Activated CD4-positive, alpha-beta T cell treated with anti-CD3 and anti-CD28 coated beads for 36 hours (primary cell): ENCODE results near the gene ADAMTS14. TPM values are rescaled to one million over a fixed set of nuclear protein-coding genes. Genes with fewer than 3 reads are reported as not detected.

Source experiments
- ATAC-seq: fragments of 200-7000 bp; cut with Tn5 transposase; one replicate; pipeline ENCODE4 v1.10.0; 2021; ENCODE audit warnings: mild to moderate bottlenecking, moderate library complexity
- CTCF ChIA-PET: fragments of 350-600 bp; sonication (Branson Sonifier 250); formaldehyde crosslinking; loops from one replicate; lab custom pipeline; 2021; ENCODE audit warnings: antibody characterized with exemption; lab: Charles Lee
- POLR2A ChIA-PET: fragments of 350-600 bp; sonication (Branson Sonifier 250); formaldehyde crosslinking; loops from one replicate; lab custom pipeline; 2021; ENCODE audit warnings: antibody characterized with exemption, inconsistent platforms; lab: Charles Lee
- DNase-seq: peaks from one replicate; pipeline ENCODE4 v3.0.0-alpha.2; 2020
- H3K27ac Mint-ChIP-seq: one replicate; pipeline ENCODE4 v1.8.0; 2021; ENCODE audit warnings: mixed read lengths
- H3K27me3 Mint-ChIP-seq: one replicate; pipeline ENCODE4 v1.8.0; 2021; ENCODE audit warnings: mixed read lengths
- H3K36me3 Mint-ChIP-seq: one replicate; pipeline ENCODE4 v1.8.0; 2021; ENCODE audit warnings: low read depth, mixed read lengths
- H3K4me1 Mint-ChIP-seq: one replicate; pipeline ENCODE4 v1.8.0; 2021; ENCODE audit warnings: mixed read lengths
- H3K4me3 Mint-ChIP-seq: one replicate; pipeline ENCODE4 v1.8.0; 2021; ENCODE audit warnings: mild to moderate bottlenecking, moderate library complexity, mixed read lengths
- H3K9me3 Mint-ChIP-seq: one replicate; pipeline ENCODE4 v1.8.0; 2021; ENCODE audit warnings: low read depth, mixed read lengths
- intact Hi-C, 2 experiments: fragments of 100-400 bp; cut with DNase I in 1 of 2; cut with micrococcal nuclease in 1 of 2; formaldehyde crosslinking; loops; one replicate each; pipeline versions ENCODE4 v1.14.2 to v1.15.1; 2022 to 2024; cut with DNase I, micrococcal nuclease
- total RNA-seq, 2 experiments: library from RNA; stranded (reverse); gene quantifications; one replicate each; pipeline ENCODE4 v1.2.3, GENCODE V29; 2021

Gene ADAMTS14
- total RNA-seq, 2 experiments from 2014 or later, result not detected

- Mint-ChIP-seq H3K36me3 (no peaks in the 10 kb centered on the region), H3K4me1 (peaks cover 6% of the 10 kb centered on the region), H3K27ac (no peak overlapping the region), H3K9me3 (no peaks in the 10 kb centered on the region), H3K4me3 (no peak overlapping the region), H3K27me3 (no peaks in the 10 kb centered on the region)
- DNase-seq, result no peak
- intact Hi-C loops, result no loop called here
- no peak for ATAC-seq
- POLR2A ChIA-PET, result no interaction called here
- CTCF ChIA-PET, result interaction anchor here (0.5 kb wide), 1 partner anchor 66 kb away, joined by 3 read pairs; no protein-coding TSS in a partner anchor
Observed at GRCh38 chr10:70684839-70685454, 12.6 kb downstream of the ADAMTS14 start.

- Mint-ChIP-seq H3K36me3 (no peaks in the 10 kb centered on the region), H3K4me3 (no peak overlapping the region), H3K4me1 (peaks cover 6% of the 10 kb centered on the region), H3K9me3 (no peaks in the 10 kb centered on the region), H3K27ac (no peak overlapping the region), H3K27me3 (no peaks in the 10 kb centered on the region)
- ChIA-PET CTCF (interaction anchor here (0.5 kb wide), 1 partner anchor 65 kb away, joined by 3 read pairs; no protein-coding TSS in a partner anchor), POLR2A (no interaction called here)
- DNase-seq (no peak), ATAC-seq (no peak)
- intact Hi-C loops, result no loop called here
Observed at GRCh38 chr10:70685455-70685911, 13.2 kb downstream of the ADAMTS14 start.

GRCh38 chr10:70688828-70689227, 16.5 kb downstream of the ADAMTS14 start:
- CTCF ChIA-PET, result no interaction called here
- H3K27me3 Mint-ChIP-seq, result no peaks in the 10 kb centered on the region
- no peaks in the 10 kb centered on the region for H3K9me3 Mint-ChIP-seq
- POLR2A ChIA-PET, result interaction anchor here (0.5 kb wide), 1 partner anchor 19 kb away, joined by 3 read pairs; no protein-coding TSS in a partner anchor
- H3K4me1 Mint-ChIP-seq, result no peaks in the 10 kb centered on the region
- no peak for DNase-seq
- no peak for ATAC-seq
- intact Hi-C loops, result no loop called here
- H3K4me3 Mint-ChIP-seq, result no peak overlapping the region
- H3K36me3 Mint-ChIP-seq, result no peaks in the 10 kb centered on the region
- H3K27ac Mint-ChIP-seq, result no peak overlapping the region

- H3K9me3 Mint-ChIP-seq, result no peaks in the 10 kb centered on the region
- no peak overlapping the region for H3K4me3 Mint-ChIP-seq
- ATAC-seq (no peak), DNase-seq (no peak)
- no peaks in the 10 kb centered on the region for H3K36me3 Mint-ChIP-seq
- intact Hi-C loops, result no loop called here
- no peak overlapping the region for H3K27ac Mint-ChIP-seq
- ChIA-PET POLR2A (no interaction called here), CTCF (no interaction called here)
- H3K4me1 Mint-ChIP-seq, result no peaks in the 10 kb centered on the region
- H3K27me3 Mint-ChIP-seq, result no peaks in the 10 kb centered on the region
Observed at GRCh38 chr10:70689661-70690060, 17.4 kb downstream of the ADAMTS14 start.

GRCh38 chr10:70690589-70690988, 18.3 kb downstream of the ADAMTS14 start:
- H3K4me1 Mint-ChIP-seq, result no peaks in the 10 kb centered on the region
- no peak overlapping the region for H3K4me3 Mint-ChIP-seq
- no peak overlapping the region for H3K27ac Mint-ChIP-seq
- no peaks in the 10 kb centered on the region for H3K27me3 Mint-ChIP-seq
- POLR2A ChIA-PET, result no interaction called here
- ATAC-seq, result no peak
- intact Hi-C loops, result no loop called here
- H3K36me3 Mint-ChIP-seq, result no peaks in the 10 kb centered on the region
- DNase-seq, result no peak
- H3K9me3 Mint-ChIP-seq, result no peaks in the 10 kb centered on the region
- CTCF ChIA-PET, result interaction anchor here (0.5 kb wide), 1 partner anchor 14 kb away, joined by 3 read pairs; no protein-coding TSS in a partner anchor

DNA sequence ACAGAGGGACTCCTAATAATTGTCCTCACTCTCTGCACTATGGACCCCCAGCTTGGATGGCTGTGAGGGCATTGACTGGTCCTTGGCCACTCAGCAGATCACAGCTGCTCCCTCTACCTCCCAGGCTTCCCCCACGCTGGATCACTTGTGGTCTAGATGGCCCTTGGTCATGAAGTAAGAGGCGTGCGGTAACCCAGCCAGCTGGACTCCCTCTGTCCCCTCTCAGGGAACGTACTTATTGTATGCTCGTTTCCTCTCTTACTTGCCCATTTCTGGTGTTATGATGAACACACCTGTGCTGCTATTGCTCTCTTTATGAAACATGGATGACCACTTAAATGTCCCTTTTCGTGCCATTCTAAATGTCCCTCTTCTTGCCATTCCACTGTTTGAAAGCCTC, 19.3 kb downstream of the ADAMTS14 start:
- H3K9me3 Mint-ChIP-seq, result no peaks in the 10 kb centered on the region
- no peaks in the 10 kb centered on the region for H3K27me3 Mint-ChIP-seq
- ChIA-PET POLR2A (interaction anchor here (0.5 kb wide), 1 partner anchor 52 kb away, joined by 5 read pairs; no protein-coding TSS in a partner anchor), CTCF (interaction anchor here (1.5 kb wide), 1 partner anchor 11 kb away, joined by 5 read pairs; no protein-coding TSS in a partner anchor)
- H3K4me1 Mint-ChIP-seq, result no peaks in the 10 kb centered on the region
- DNase-seq (no peak), ATAC-seq (no peak)
- no peak overlapping the region for H3K4me3 Mint-ChIP-seq
- no peaks in the 10 kb centered on the region for H3K36me3 Mint-ChIP-seq
- no peak overlapping the region for H3K27ac Mint-ChIP-seq
- intact Hi-C loops, result no loop called here

DNA sequence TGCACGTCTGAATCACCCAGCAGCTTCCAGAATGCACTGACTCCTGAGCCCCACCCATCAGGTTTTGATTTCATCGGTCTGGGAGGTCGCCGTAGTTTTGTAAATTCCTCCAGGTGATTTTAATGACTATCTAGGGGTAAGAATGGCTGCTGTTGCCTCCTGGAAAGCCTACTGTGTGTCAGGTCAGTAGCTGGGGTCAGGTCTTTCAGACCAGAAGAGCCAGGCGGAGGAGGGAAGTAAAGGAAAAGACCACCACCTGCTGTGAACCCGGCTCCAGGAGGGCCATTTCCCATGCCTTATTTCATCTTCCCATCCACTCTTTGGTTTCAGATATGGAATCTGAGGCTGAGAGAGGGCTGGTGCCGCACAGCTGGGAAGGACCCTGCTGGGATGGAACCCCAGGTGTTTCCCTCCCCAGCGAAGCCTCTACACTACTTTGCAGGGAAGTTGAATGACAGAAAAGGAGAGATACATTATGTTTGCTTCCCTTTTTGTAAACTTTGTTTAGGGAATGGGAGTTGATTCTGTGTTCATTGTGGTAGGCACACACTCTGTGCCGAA, 19.8 kb downstream of the ADAMTS14 start:
- Mint-ChIP-seq H3K27ac (no peak overlapping the region), H3K9me3 (no peaks in the 10 kb centered on the region), H3K4me3 (no peak overlapping the region), H3K36me3 (no peaks in the 10 kb centered on the region), H3K4me1 (no peaks in the 10 kb centered on the region), H3K27me3 (no peaks in the 10 kb centered on the region)
- ATAC-seq (no peak), DNase-seq (no peak)
- ChIA-PET POLR2A (interaction anchor here (0.5 kb wide), 1 partner anchor 53 kb away, joined by 5 read pairs; no protein-coding TSS in a partner anchor), CTCF (interaction anchor here (1.5 kb wide), 1 partner anchor 11 kb away, joined by 5 read pairs; no protein-coding TSS in a partner anchor)
- intact Hi-C loops, result no loop called here

- Mint-ChIP-seq H3K4me1 (no peaks in the 10 kb centered on the region), H3K27ac (no peak overlapping the region), H3K36me3 (no peaks in the 10 kb centered on the region), H3K4me3 (no peak overlapping the region), H3K9me3 (no peaks in the 10 kb centered on the region), H3K27me3 (no peaks in the 10 kb centered on the region)
- CTCF ChIA-PET, result interaction anchor here (0.6 to 0.7 kb wide), 2 partner anchors 10 to 561 kb away, joined by 3 read pairs; no protein-coding TSS in a partner anchor
- intact Hi-C loops, result no loop called here
- POLR2A ChIA-PET, result no interaction called here
- ATAC-seq, result no peak
- DNase-seq, result no peak
Observed at GRCh38 chr10:70693619-70694335, 21.5 kb downstream of the ADAMTS14 start.

- Mint-ChIP-seq H3K4me3 (no peak overlapping the region), H3K27me3 (no peaks in the 10 kb centered on the region), H3K36me3 (no peaks in the 10 kb centered on the region), H3K9me3 (no peaks in the 10 kb centered on the region), H3K27ac (no peak overlapping the region), H3K4me1 (no peaks in the 10 kb centered on the region)
- intact Hi-C loops, result no loop called here
- ATAC-seq (no peak), DNase-seq (no peak)
- ChIA-PET POLR2A (no interaction called here), CTCF (no interaction called here)
Observed at GRCh38 chr10:70694418-70695141, 22.3 kb downstream of the ADAMTS14 start.

DNA sequence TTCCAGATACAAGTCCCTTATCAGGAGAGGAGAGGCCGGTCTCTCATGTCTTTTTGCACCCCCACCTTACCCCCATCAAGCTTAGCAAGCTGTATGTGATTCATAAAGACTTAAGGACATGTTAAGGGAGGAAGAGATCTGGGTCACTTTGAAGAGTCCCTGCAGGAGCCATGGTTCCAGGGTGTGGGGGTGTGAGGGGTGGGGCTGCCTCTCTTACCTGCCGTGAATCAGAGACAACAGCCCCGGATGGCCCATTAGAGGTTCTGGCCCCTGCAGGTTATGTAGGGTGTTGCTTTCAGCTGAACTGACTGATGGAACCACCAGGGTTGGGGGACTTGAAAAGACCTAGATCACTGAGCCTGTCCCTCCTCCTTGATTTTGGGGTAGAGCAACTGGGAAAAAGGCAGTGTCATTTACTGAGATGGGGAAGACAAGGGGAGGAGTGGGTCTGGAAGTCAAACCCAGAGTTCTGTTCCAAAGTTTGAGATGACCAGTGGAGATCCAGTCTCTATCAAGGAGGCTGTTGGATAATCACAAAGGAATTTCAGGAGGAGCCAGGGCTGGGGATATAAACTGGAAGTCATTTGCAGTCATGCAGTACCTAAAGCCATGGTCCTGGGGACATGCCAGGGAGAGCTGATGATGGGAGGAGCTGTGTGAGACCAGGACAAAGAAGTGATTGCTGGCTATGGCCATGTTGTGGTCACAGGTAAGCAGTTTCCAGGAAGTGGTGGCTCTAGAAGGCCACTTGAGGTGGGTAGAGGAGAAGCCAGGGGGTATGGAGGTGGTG, 23.1 kb downstream of the ADAMTS14 start:
- CTCF ChIA-PET, result no interaction called here
- H3K9me3 Mint-ChIP-seq, result no peaks in the 10 kb centered on the region
- H3K4me1 Mint-ChIP-seq, result no peaks in the 10 kb centered on the region
- no peak overlapping the region for H3K4me3 Mint-ChIP-seq
- no peak overlapping the region for H3K27ac Mint-ChIP-seq
- intact Hi-C loops, result no loop called here
- ATAC-seq (no peak), DNase-seq (no peak)
- H3K27me3 Mint-ChIP-seq, result no peaks in the 10 kb centered on the region
- POLR2A ChIA-PET, result no interaction called here
- H3K36me3 Mint-ChIP-seq, result no peaks in the 10 kb centered on the region
